ENCODE data around the gene CALML6. TPM values are rescaled to one million over a fixed set of nuclear protein-coding genes. Genes with fewer than 3 reads are reported as not detected.

The CALML6 gene
- total RNA-seq, 4 donors from 2014 or later = 0.13 TPM; not detected in 3

GRCh38 chr1:1911350-1912041, 3.6 kb upstream of the CALML6 start:
- intact Hi-C loops (cut with DNase I) = no loop called here

GRCh38 chr1:1914101-1914970, 724 bp upstream of the CALML6 start:
- no peak overlapping the region for H3K27ac ChIP-seq

More at GRCh38 chr1:1911350-1912041, 3.6 kb upstream of the CALML6 start:
- peaks cover 12 to 19% of the 10 kb centered on the region in 2 donors for H3K4me1 ChIP-seq
- DNase-seq = no peak
- no peaks in the 10 kb centered on the region for H3K9me3 ChIP-seq
- H3K27ac ChIP-seq = no peak overlapping the region
- TF ChIP-seq CTCF (IDR thresholded peaks at IDR 0.05) (no peak), POLR2A (IDR thresholded peaks at IDR 0.05) (no peak)
- H3K36me3 ChIP-seq = no peaks in the 10 kb centered on the region
- 89% methylated on average over 6 to 13 of the region's 13 CpGs for WGBS, 2 donors
- no peak overlapping the region for H3K4me3 ChIP-seq (replicated peaks in 1 of 3)
- no peaks in the 10 kb centered on the region for H3K27me3 ChIP-seq

GRCh38 chr1:1915911-1916840, 1.1 kb downstream of the CALML6 start:
- DNase-seq = no peak
- no peaks in the 10 kb centered on the region for H3K27me3 ChIP-seq
- TF ChIP-seq CTCF (IDR thresholded peaks at IDR 0.05) = no peak
- no peak for TF ChIP-seq POLR2A (IDR thresholded peaks at IDR 0.05)
- WGBS, 2 donors = 91 to 93% methylated on average over 13 to 19 of the region's 23 CpGs
- H3K4me1 ChIP-seq = peaks cover 7 to 18% of the 10 kb centered on the region in 2 donors
- H3K4me3 ChIP-seq (replicated peaks in 1 of 3) = no peak overlapping the region
- intact Hi-C loops (cut with DNase I) = no loop called here
- no peaks in the 10 kb centered on the region for H3K9me3 ChIP-seq
- H3K36me3 ChIP-seq = no peaks in the 10 kb centered on the region
- no peak overlapping the region for H3K27ac ChIP-seq

More at GRCh38 chr1:1914101-1914970, 724 bp upstream of the CALML6 start:
- H3K27me3 ChIP-seq = no peaks in the 10 kb centered on the region
- 73 to 79% methylated on average over 9 to 12 of the region's 20 CpGs for WGBS, 2 donors
- DNase-seq = no peak
- peaks cover 12 to 18% of the 10 kb centered on the region in 2 donors for H3K4me1 ChIP-seq
- intact Hi-C loops (cut with DNase I) = no loop called here
- no peaks in the 10 kb centered on the region for H3K9me3 ChIP-seq
- no peak overlapping the region for H3K4me3 ChIP-seq (replicated peaks in 1 of 3)
- no peak for TF ChIP-seq CTCF (IDR thresholded peaks at IDR 0.05)
- no peaks in the 10 kb centered on the region for H3K36me3 ChIP-seq

DNA sequence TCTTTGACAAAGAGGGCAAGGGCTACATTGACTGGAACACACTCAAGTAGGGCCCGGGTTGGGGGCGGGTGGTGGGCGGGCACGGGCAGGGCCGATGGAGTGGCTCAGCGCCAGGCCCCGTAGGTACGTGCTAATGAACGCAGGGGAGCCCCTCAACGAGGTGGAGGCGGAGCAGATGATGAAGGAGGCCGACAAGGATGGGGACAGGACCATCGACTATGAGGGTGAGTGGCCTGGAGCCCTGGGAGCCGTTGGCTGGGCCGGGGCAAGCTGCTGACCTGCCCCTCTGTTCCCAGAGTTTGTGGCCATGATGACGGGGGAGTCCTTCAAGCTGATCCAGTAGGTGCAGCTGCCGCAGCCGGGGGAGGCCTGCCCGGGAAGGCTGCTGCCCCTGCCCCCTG, 1.8 kb downstream of the CALML6 start:
- H3K27ac ChIP-seq = no peak overlapping the region
- no peaks in the 10 kb centered on the region for H3K36me3 ChIP-seq
- no peak overlapping the region for H3K4me3 ChIP-seq (replicated peaks in 1 of 3)
- no peaks in the 10 kb centered on the region for H3K27me3 ChIP-seq
- H3K9me3 ChIP-seq = no peaks in the 10 kb centered on the region
- DNase-seq = no peak
- intact Hi-C loops (cut with DNase I) = no loop called here
- 55 to 69% methylated on average over 5 to 15 of the region's 19 CpGs for WGBS, 2 donors
- TF ChIP-seq POLR2A (IDR thresholded peaks at IDR 0.05) = no peak
- TF ChIP-seq CTCF (IDR thresholded peaks at IDR 0.05) = no peak
- H3K4me1 ChIP-seq = peaks cover 7 to 18% of the 10 kb centered on the region in 2 donors

Measured in thyroid gland (tissue), 4 donors.